HG03442 (cell line): ENCODE data around the gene DCDC2.
A peak's percentile ranks its signal among the peaks of the same experiment; 100 is the strongest.
"Not testable (repeated sequence)": the region's sequence is repeated elsewhere in the genome, so short reads cannot be mapped to it uniquely, and the experiment has no call there.

Source experiments
- ATAC-seq: cut with Tn5 transposase; IDR thresholded peaks from one replicate; pipeline ENCODE4 v1.9.1; 2021; ENCODE audit warnings: mild to moderate bottlenecking, moderate library complexity; ENCODE audit not compliant: unreplicated experiment

Gene DCDC2

GRCh38 chr6:24329022-24329421 is 28.8 kb downstream of the DCDC2 start:
- ATAC-seq: no peak

DNA sequence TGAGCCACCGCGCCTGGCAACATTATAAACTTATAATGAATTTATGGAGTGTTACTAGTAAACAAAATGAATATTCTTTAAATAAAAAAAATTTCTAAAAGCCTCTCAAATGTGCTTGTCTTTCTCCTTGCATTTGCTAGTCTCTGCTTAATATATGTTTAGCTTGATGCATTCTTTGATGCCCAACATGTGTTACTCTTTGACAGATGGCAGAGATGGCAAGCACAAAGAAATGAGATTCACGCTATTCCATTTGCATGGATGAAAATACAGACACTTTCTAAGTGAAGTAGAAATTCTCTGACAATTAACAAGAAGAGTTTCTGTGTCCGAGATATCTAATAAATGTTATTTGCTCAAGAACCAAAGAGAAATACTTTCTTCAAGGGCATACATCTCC is 30.1 kb downstream of the DCDC2 start:
- no peak for ATAC-seq

- no peak for ATAC-seq
Observed at GRCh38 chr6:24325978-24326377, 31.9 kb downstream of the DCDC2 start.

GRCh38 chr6:24324617-24325016 is 33.2 kb downstream of the DCDC2 start:
- ATAC-seq: no peak

DNA sequence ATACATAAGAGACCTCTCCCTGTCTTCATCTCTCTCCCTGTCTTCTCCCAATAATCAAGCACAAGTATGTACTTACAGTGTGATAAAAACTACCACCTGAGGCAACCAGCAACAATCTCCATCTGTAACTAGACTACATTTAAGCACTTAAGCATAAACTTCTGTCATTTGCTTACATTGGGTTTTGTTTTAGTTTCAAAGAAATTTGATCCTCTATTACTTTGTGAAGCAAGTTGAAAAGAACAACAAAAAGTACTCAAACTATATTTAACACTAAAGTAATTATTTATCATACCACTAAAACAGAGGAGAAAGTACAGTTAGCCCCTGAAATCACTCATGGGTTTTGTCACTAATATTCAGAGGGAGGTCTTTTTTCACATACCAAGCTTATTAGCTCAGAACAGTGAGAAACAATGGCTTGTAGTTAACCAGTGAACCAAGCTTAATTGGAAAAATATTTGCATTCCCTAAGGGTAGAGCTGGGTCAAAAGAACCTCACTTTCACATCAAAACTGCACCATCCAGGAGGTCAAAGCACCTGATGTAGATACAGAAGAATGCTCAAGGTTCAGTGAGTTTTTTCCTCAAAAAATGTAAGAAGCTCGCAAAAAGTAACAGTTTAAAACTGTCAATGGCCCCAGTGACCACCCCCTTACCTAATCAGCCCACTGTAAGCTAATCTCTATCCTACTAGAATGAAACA is 34.1 kb downstream of the DCDC2 start:
- ATAC-seq: no peak

- no peak for ATAC-seq
Observed at GRCh38 chr6:24322924-24323323, 34.9 kb downstream of the DCDC2 start.

GRCh38 chr6:24322446-24322845 is 35.4 kb downstream of the DCDC2 start:
- not testable (repeated sequence) for ATAC-seq

GRCh38 chr6:24321538-24322162 is 36.2 kb downstream of the DCDC2 start:
- ATAC-seq: no peak

DNA sequence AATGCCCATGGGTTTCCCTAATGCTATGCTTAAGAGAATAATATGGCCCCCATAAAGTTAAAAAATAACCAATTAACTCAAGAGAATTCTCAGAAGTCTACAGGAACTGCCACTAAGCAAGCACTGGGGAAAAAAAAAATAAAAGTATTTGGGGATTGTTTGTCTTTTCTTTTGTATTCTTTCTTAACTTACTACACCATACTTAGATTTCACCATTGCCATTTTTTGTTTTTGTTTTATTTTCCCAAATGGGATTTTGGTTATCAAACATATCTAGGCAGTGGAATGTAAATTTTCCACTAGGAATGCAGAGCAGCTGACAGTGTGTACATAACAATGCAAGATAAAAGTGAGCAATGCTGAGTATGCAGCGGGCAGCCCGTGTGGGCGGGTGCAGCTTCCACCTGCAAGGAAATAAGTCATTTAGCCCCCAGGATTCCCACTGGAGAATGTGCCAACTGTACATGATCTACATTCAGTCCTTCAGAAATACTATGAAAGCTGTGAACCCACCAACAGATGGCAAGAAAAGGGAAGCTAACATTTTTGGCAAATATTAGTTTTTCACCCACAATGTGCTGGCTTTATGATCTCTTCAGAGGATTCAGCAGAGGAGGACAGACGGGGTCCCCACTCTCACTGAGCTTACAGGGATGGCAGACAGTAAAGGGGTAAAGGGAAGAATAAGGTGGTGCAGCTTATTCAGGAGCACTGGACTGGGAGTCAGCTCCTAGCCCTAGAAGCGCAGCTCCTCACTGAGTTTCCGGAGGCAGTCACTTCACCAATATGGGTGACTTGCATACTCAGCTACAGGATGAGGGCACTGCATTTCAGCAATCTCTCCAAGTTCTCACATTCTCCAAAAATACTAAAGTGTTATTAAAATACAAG is 44.4 kb downstream of the DCDC2 start:
- ATAC-seq: no peak

- not testable (repeated sequence) for ATAC-seq
Observed at GRCh38 chr6:24311775-24312174, 46.1 kb downstream of the DCDC2 start.

DNA sequence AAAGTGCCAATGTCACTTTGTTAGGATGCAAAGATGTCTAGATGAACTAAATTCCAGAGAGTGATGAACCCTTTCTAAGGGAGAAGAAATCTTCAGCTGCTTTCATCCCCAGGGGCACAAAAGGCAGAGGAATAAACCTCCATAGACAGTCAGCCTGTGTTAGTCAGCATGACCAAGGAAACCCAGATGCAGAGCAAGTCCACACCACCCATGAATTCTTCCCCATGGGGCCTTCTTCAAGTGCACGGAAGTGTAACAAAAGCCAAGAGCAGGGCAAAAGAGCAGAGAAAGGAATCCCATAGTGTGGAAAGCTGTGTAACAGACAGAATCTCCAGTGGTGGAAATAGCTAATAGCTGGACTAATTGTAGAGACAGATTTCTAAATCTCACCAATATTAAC is 50.0 kb downstream of the DCDC2 start:
- ATAC-seq: no peak

GRCh38 chr6:24306936-24307335 is 50.9 kb downstream of the DCDC2 start:
- ATAC-seq: no peak

- no peak for ATAC-seq
Observed at GRCh38 chr6:24306038-24306437, 51.8 kb downstream of the DCDC2 start.

DNA sequence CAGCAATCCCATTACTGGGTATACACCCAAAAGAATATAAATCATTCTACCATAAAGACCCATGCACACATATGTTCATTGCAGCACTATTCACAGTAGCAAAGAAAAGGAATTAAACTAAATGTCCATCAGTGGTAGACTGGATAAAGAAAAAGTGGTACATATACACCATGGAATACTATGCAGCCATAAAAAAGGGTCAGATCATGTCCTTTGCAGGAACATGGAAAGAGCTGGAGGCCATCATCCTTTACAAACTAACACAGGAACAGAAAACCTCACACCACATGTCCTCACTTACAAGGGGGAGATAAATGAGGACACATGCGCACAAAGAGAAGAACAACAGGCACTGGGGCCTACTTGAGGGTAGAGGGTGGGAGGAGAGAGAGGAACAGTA is 60.9 kb downstream of the DCDC2 start:
- no peak for ATAC-seq

DNA sequence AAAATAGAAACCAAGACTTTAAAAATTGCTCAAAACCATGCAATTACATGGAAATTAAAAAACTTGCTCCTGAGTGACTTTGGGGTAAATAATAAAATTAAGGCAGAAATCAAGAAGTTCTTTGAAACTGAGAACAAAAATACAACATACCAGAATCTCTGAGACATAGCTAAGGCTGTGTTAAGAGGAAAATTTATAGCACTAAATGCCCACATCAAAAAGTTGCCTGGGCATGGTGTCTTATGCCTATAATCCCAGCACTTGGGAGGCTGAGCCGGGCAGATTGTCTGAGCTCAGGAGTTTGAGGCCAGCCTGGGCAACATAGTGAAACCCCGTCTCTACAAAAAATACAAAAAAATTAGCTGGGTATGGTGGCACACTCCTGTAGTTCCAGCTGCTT is 64.0 kb downstream of the DCDC2 start:
- ATAC-seq: not testable (repeated sequence)

- ATAC-seq: no peak
Observed at GRCh38 chr6:24287239-24287638, 70.6 kb downstream of the DCDC2 start.

- no peak for ATAC-seq
Observed at GRCh38 chr6:24284006-24284405, 73.9 kb downstream of the DCDC2 start.

- ATAC-seq: peak; percentile 83
Observed at GRCh38 chr6:24283043-24283985, 74.5 kb downstream of the DCDC2 start.

DNA sequence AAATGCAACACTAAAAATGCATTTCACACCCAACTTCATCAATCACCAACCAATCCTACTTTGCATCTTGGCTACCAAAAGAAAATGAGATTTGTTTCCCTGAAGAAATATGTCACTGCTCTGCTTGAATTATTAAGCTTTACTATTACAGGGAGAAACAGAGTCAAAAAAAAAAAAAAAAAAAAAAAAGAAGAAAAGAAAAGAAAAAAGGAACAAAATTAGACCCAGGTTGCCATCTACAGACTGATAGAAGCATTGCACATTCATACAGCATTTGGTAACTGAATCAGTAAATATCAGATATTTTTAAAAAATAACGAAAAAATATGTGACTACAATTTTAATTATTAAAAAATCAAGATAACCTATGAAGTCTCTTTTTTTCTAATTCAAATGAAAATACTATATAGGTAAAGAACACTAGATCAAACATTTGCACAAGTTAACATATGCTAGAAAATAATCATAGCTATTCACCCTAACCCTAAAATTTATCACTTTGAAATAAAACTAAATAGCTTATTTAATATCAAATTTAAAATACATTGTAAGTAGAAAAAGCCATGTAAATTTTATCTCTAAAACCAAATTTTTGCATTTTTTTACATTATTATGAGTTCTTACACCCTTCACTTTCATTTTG is 83.3 kb downstream of the DCDC2 start:
- no peak for ATAC-seq
